HepG2 (cell line): ENCODE results near the gene SLC28A3. TPM values are rescaled to one million over a fixed set of nuclear protein-coding genes. Genes with fewer than 3 reads are reported as not detected.

Experiments
- ATAC-seq: fragments of 200-7000 bp; cut with Tn5 transposase; 3 replicates; pipeline ENCODE4 v1.9.1; 2020; ENCODE audit warnings: mild to moderate bottlenecking, moderate library complexity
- BruUV-seq: library from RNA; stranded (reverse); fragments of 400-500 nt; replicated peaks from 2 replicates; lab custom pipeline; 2021; lab: Mats Ljungman, UMichigan
- CTCF ChIA-PET: fragments of 300-600 bp; formaldehyde crosslinking; extraction: SDS; loops from one replicate; lab custom pipeline; 2021; ENCODE audit warnings: low total read pairs, inconsistent platforms, low intra/inter-chr PET ratio; lab: Yijun Ruan, JAX
- POLR2A ChIA-PET: fragments of 350-600 bp; sonication (Branson Sonifier 250); formaldehyde crosslinking; loops from one replicate; lab custom pipeline; 2020; ENCODE audit warnings: antibody characterized with exemption, inconsistent platforms; lab: Yijun Ruan, JAX
- DNase-seq: peaks from one replicate; pipeline ENCODE4 v3.0.0-alpha.2; 2015; ENCODE audit warnings: low spot score
- FAIRE-seq: peaks from 3 replicates; lab custom pipeline; 2011; peaks lifted over from hg19 to GRCh38; lab: Jason Lieb, UNC
- H2AFZ ChIP-seq: one replicate; pipeline ENCODE4 v1.6.1; 2011; ENCODE audit warnings: low read length, inconsistent platforms
- H3K27ac ChIP-seq: fragments of 300-600 bp; 3 replicates; pipeline ENCODE4 v1.8.0; 2011; ENCODE audit warnings: mixed run types, mild to moderate bottlenecking, mixed read lengths, low read length, inconsistent platforms; ENCODE audit not compliant: insufficient read depth; ENCODE audit errors: extremely low read length
- H3K27me3 ChIP-seq, 2 experiments: fragments of 200-600 bp in 1 of 2; 2 replicates in 1 of 2; 3 replicates in 1 of 2; pipeline versions ENCODE4 v1.6.0 to v1.8.0; 2011; ENCODE audit warnings: low read length in 2 of 2, mild to moderate bottlenecking in 2 of 2, moderate library complexity in 2 of 2, inconsistent platforms in 1 of 2; ENCODE audit not compliant: insufficient read depth in 2 of 2, control insufficient read depth in 1 of 2
- H3K36me3 ChIP-seq, 2 experiments: fragments of 200-600 bp in 1 of 2; replicated peaks in 1 of 2; 2 replicates in 1 of 2; 3 replicates in 1 of 2; pipeline versions ENCODE4 v1.5.1 to v1.8.0; 2011; ENCODE audit warnings: low read length in 2 of 2, inconsistent platforms in 1 of 2; ENCODE audit not compliant: insufficient read depth in 2 of 2, control insufficient read depth in 1 of 2
- H3K4me1 ChIP-seq: 2 replicates; pipeline ENCODE4 v1.5.1; 2012; ENCODE audit warnings: low read length, inconsistent platforms; ENCODE audit not compliant: insufficient read depth
- H3K4me2 ChIP-seq: 2 replicates; pipeline ENCODE4 v1.6.0; 2011; ENCODE audit warnings: low read depth, low read length, inconsistent platforms
- H3K4me3 ChIP-seq, 3 experiments: fragments of 200-600 bp in 1 of 3; sonication (generic), shearing (Covaris generic) in 1 of 3; replicated peaks in 1 of 3; 2 replicates each; pipeline ENCODE4 v1.5.1; 2011 to 2016; ENCODE audit warnings: low read length in 3 of 3, inconsistent platforms in 2 of 3, low read depth in 2 of 3, mild to moderate bottlenecking in 2 of 3, control low read depth in 1 of 3, mixed read lengths in 1 of 3; ENCODE audit not compliant: insufficient read depth in 1 of 3
- H3K79me2 ChIP-seq: one replicate; pipeline ENCODE4 v1.6.1; 2011; ENCODE audit warnings: low read length, inconsistent platforms; ENCODE audit not compliant: insufficient read depth
- H3K9ac ChIP-seq: 2 replicates; pipeline ENCODE4 v1.6.0; 2011; ENCODE audit warnings: mild to moderate bottlenecking, low read depth, low read length, inconsistent platforms; ENCODE audit not compliant: insufficient read depth
- H3K9me3 ChIP-seq: 2 replicates; pipeline ENCODE4 v1.5.1; 2012; ENCODE audit warnings: mild to moderate bottlenecking, low read length
- H4K20me1 ChIP-seq: 2 replicates; pipeline ENCODE4 v1.6.0; 2011; ENCODE audit warnings: inconsistent platforms, mild to moderate bottlenecking, low read length, moderate library complexity; ENCODE audit not compliant: insufficient read depth
- ARNT ChIP-seq: fragments of 450-650 bp; IDR thresholded peaks from 2 replicates; pipeline ENCODE4 v1.6.1; 2017
- EED ChIP-seq: sonication (generic); formaldehyde crosslinking; IDR thresholded peaks from 2 replicates; pipeline ENCODE4 v1.5.0; 2020; ENCODE audit warnings: mild to moderate bottlenecking, missing genetic modification reagents
- MAF1 ChIP-seq: sonication (generic); formaldehyde crosslinking; IDR thresholded peaks from 2 replicates; pipeline ENCODE4 v1.5.0; 2020; ENCODE audit warnings: missing genetic modification reagents, borderline replicate concordance
- POGK ChIP-seq: sonication (generic); formaldehyde crosslinking; conservative IDR thresholded peaks from 2 replicates; pipeline ENCODE4 v1.8.0; 2022; ENCODE audit warnings: mild to moderate bottlenecking, moderate library complexity, missing genetic modification reagents
- RXRB ChIP-seq: IDR thresholded peaks from 2 replicates; pipeline ENCODE4 v1.6.1; 2016; ENCODE audit warnings: borderline replicate concordance, missing genetic modification reagents, missing compliant biosample characterization
- ZBTB46 ChIP-seq: sonication (generic); formaldehyde crosslinking; IDR thresholded peaks from 2 replicates; pipeline ENCODE4 v1.4.0; 2020; ENCODE audit warnings: mild to moderate bottlenecking, missing genetic modification reagents, borderline replicate concordance
- ZMYM2 ChIP-seq: sonication (generic); formaldehyde crosslinking; IDR thresholded peaks from 2 replicates; pipeline ENCODE4 v1.8.0; 2022; ENCODE audit warnings: mild to moderate bottlenecking, missing genetic modification reagents
- ZNF256 ChIP-seq: sonication (generic); formaldehyde crosslinking; conservative IDR thresholded peaks from 2 replicates; pipeline ENCODE4 v1.4.0; 2020; ENCODE audit warnings: missing genetic modification reagents
- ZNF530 ChIP-seq: sonication (generic); formaldehyde crosslinking; IDR thresholded peaks from 2 replicates; pipeline ENCODE4 v1.5.0; 2020; ENCODE audit warnings: low read depth, mild to moderate bottlenecking, missing genetic modification reagents
- ZNF775 ChIP-seq: sonication (generic); formaldehyde crosslinking; IDR thresholded peaks from 2 replicates; pipeline ENCODE4 v1.4.0; 2020; ENCODE audit warnings: missing genetic modification reagents, mild to moderate bottlenecking, moderate library complexity, borderline replicate concordance
- WGBS: methylation state at CpG from one replicate; pipeline ENCODE4 v1.1.6; 2017; ENCODE audit warnings: low lambda C conversion rate; 5-methylcytosine and 5-hydroxymethylcytosine counted together
- in situ Hi-C: cut with HindIII; loops from 2 replicates; pipeline ENCODE4 v1.10.0; 2017; ENCODE audit warnings: low pct_unique_long_range_greater_than_20kb; ENCODE audit not compliant: extremely low pct_ligation_motif_present
- intact Hi-C: fragments of 100-400 bp; cut with micrococcal nuclease; formaldehyde crosslinking; loops from one replicate; pipeline ENCODE4 v1.10.0; 2022; ENCODE audit not compliant: unreplicated experiment
- polyA plus RNA-seq, 8 experiments: library from polyadenylated mRNA; depleted of rRNA in 3 of 8; stranded (reverse) in 7 of 8; unstranded in 1 of 8; fragments of >200 nt; fragmentation: Illumina TruSeq in 4 of 8; extraction: Trizol in 4 of 8; gene quantifications; 2 replicates each; pipeline versions ENCODE4 v1.2.1 to v1.2.3, GENCODE V29; 2011 to 2016; ENCODE audit warnings: low read depth in 4 of 8, missing spikeins in 1 of 8, mixed read lengths in 1 of 8; ENCODE audit not compliant: insufficient read depth in 1 of 8
- total RNA-seq, 5 experiments: library from RNA; depleted of rRNA; stranded (reverse); fragments of >200 nt; fragmentation: Illumina TruSeq; extraction: Trizol; gene quantifications; 2 replicates each; pipeline ENCODE4 v1.2.3, GENCODE V29; 2016; ENCODE audit warnings: low read depth in 1 of 5
- TF ChIP-seq, protein P1 (sequence below): sonication (generic); formaldehyde crosslinking; IDR thresholded peaks from 2 replicates; pipeline ENCODE4 v1.5.0; 2020; ENCODE audit warnings: missing genetic modification reagents, mild to moderate bottlenecking, borderline replicate concordance
- TF ChIP-seq, protein P2 (sequence below): sonication (generic); formaldehyde crosslinking; IDR thresholded peaks from 2 replicates; pipeline ENCODE4 v1.5.1; 2020; ENCODE audit warnings: missing genetic modification reagents, mild to moderate bottlenecking, borderline replicate concordance
- TF ChIP-seq, protein P3 (sequence below): sonication (generic); formaldehyde crosslinking; IDR thresholded peaks from 2 replicates; pipeline ENCODE4 v1.9.0; 2021; ENCODE audit warnings: missing genetic modification reagents, borderline replicate concordance

The SLC28A3 gene
- total and polyA plus RNA-seq, 2 of the 13 experiments (the other 11 are each of a cell fraction or from before 2014, with no cell fraction given), result not detected

DNA sequence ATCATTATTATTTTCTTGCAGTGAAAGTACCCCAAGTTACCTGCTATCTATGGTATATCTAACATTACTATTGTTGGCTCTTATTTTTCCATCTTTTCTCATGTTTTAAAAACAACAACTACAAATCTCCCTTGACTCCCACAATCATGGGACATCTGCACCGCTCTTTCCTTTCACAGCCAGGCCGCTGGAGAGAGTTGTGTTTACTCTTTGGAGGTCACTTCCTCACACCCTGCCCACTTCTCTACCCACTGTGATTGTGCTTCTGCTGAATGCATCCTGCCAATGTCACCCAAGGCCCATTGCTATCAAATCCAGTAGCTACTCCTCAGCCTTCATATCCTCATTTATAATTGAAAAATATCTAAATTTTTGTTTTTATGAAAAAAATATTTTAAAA lies 29.7 kb downstream of the SLC28A3 start:
- POLR2A ChIA-PET, result no interaction called here

More for the DNA sequence above, 29.7 kb downstream of the SLC28A3 start:
- Histone ChIP-seq H2AFZ (no peak overlapping the region), H3K9me3 (no peaks in the 10 kb centered on the region), H3K79me2 (no peaks in the 10 kb centered on the region), H3K4me3 (no peak overlapping the region), H3K4me2 (no peak overlapping the region), H3K9ac (no peak overlapping the region), H4K20me1 (no peaks in the 10 kb centered on the region), H3K27me3 (peaks cover 0 to 7% of the 10 kb centered on the region in 2 experiments; a peak in 2 of 5 replicates), H3K27ac (no peak overlapping the region), H3K4me1 (no peaks in the 10 kb centered on the region), H3K36me3 (no peaks in the 10 kb centered on the region)
- 5% methylated on average over 2 of the region's 2 CpGs for WGBS
- in situ Hi-C loops (no loop called here), intact Hi-C loops (loop anchor here (1.0 to 10.0 kb wide), 2 partner anchors 374 to 476 kb away; no protein-coding TSS in a partner anchor)
- ATAC-seq (no peak), DNase-seq (no peak), FAIRE-seq (no peak)
- CTCF ChIA-PET, result no interaction called here
- BruUV-seq, result no TSS peak
- TF ChIP-seq MAF1 (CRISPR knock-in tag) (no peak), RXRB (no peak), ZNF775 (CRISPR knock-in tag) (no peak), ZMYM2 (CRISPR knock-in tag) (no peak), ZBTB46 (no peak), ARNT (no peak), EED (CRISPR knock-in tag) (no peak), POGK (no peak), ZNF530 (CRISPR knock-in tag) (no peak), ZNF256 (no peak)
- TF ChIP-seq, protein P1, sequence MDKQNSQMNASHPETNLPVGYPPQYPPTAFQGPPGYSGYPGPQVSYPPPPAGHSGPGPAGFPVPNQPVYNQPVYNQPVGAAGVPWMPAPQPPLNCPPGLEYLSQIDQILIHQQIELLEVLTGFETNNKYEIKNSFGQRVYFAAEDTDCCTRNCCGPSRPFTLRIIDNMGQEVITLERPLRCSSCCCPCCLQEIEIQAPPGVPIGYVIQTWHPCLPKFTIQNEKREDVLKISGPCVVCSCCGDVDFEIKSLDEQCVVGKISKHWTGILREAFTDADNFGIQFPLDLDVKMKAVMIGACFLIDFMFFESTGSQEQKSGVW (CRISPR knock-in tag), result no peak
- TF ChIP-seq, protein P2, sequence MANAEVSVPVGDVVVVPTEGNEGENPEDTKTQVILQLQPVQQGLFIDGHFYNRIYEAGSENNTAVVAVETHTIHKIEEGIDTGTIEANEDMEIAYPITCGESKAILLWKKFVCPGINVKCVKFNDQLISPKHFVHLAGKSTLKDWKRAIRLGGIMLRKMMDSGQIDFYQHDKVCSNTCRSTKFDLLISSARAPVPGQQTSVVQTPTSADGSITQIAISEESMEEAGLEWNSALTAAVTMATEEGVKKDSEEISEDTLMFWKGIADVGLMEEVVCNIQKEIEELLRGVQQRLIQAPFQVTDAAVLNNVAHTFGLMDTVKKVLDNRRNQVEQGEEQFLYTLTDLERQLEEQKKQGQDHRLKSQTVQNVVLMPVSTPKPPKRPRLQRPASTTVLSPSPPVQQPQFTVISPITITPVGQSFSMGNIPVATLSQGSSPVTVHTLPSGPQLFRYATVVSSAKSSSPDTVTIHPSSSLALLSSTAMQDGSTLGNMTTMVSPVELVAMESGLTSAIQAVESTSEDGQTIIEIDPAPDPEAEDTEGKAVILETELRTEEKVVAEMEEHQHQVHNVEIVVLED (CRISPR knock-in tag), result no peak
- TF ChIP-seq, protein P3, sequence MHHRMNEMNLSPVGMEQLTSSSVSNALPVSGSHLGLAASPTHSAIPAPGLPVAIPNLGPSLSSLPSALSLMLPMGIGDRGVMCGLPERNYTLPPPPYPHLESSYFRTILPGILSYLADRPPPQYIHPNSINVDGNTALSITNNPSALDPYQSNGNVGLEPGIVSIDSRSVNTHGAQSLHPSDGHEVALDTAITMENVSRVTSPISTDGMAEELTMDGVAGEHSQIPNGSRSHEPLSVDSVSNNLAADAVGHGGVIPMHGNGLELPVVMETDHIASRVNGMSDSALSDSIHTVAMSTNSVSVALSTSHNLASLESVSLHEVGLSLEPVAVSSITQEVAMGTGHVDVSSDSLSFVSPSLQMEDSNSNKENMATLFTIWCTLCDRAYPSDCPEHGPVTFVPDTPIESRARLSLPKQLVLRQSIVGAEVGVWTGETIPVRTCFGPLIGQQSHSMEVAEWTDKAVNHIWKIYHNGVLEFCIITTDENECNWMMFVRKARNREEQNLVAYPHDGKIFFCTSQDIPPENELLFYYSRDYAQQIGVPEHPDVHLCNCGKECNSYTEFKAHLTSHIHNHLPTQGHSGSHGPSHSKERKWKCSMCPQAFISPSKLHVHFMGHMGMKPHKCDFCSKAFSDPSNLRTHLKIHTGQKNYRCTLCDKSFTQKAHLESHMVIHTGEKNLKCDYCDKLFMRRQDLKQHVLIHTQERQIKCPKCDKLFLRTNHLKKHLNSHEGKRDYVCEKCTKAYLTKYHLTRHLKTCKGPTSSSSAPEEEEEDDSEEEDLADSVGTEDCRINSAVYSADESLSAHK (CRISPR knock-in tag), result no peak
